ENCODE data around the gene AGO3. TPM values are rescaled to one million over a fixed set of nuclear protein-coding genes. Genes with fewer than 3 reads are reported as not detected.

AGO3 gene
- total and polyA plus RNA-seq, 2 donors (not counting 3 experiments of a cell fraction or from before 2014, with no cell fraction given), result 10.4 to 21.1 TPM

DNA sequence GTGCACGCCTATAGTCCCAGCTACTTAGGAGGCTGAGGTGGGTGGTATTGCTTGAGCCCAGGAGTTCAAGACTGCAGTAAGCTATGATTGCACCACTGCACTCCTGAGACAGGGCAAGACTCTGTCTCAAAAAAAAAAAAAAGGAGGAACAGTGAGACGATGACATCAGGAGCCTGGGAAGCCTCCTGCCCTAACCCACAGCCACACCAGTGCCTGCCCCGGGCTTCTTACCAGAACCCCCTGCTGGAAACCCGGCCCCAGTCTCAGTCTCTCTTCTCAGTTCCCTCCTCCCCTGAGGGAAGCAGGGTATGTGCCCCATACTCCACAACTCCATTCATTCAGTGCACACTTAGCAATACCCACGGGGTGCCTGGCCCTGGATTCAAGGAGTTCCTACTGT is 185.0 kb downstream of the AGO3 start:
- H4K20me1 ChIP-seq (replicated peaks; ENCODE audit: control insufficient read depth, extremely low read depth, insufficient read depth, low read length), result no peaks in the 10 kb centered on the region
- H3K36me3 ChIP-seq (ENCODE audit: control insufficient read depth in 2 of 2, extremely low read depth in 1 of 2, insufficient read depth in 2 of 2, low read length in 2 of 2), result no peaks in the 10 kb centered on the region
- H3K27me3 ChIP-seq (ENCODE audit: control insufficient read depth in 2 of 2, insufficient read depth in 2 of 2, low read length in 2 of 2), result no peaks in the 10 kb centered on the region
- DNase-seq (ENCODE audit: low read depth, low spot score) (no peak), FAIRE-seq (no peak)
- no peak overlapping the region for H3K9ac ChIP-seq (replicated peaks; ENCODE audit: extremely low read depth, insufficient read depth, low read length)
- H3K4me3 ChIP-seq (replicated peaks in 1 of 3; ENCODE audit: insufficient read depth in 1 of 3, low read depth in 1 of 3, low read length in 3 of 3), result no peak overlapping the region
- H3K79me2 ChIP-seq (ENCODE audit: control insufficient read depth, insufficient read depth, low read length), result no peaks in the 10 kb centered on the region
- no peak for TF ChIP-seq GATA2 (IDR thresholded peaks at IDR 0.05; ENCODE audit: insufficient read depth, insufficient read length, low read depth, low read length)
- TF ChIP-seq JUN (IDR thresholded peaks at IDR 0.05; ENCODE audit: borderline replicate concordance, insufficient read depth, insufficient read length, low read depth), result no peak
- TF ChIP-seq EZH2 (IDR thresholded peaks at IDR 0.05; ENCODE audit: borderline replicate concordance, low read depth, low read length, severe bottlenecking), result no peak
- TF ChIP-seq, protein P1, sequence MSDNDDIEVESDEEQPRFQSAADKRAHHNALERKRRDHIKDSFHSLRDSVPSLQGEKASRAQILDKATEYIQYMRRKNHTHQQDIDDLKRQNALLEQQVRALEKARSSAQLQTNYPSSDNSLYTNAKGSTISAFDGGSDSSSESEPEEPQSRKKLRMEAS (IDR thresholded peaks at IDR 0.05; ENCODE audit: insufficient read depth, insufficient read length), result no peak
- no peak for TF ChIP-seq MYC (IDR thresholded peaks at IDR 0.05; ENCODE audit: low read depth, low read length)
- no peak for TF ChIP-seq POLR2A (IDR thresholded peaks at IDR 0.05; ENCODE audit: low read depth, low read length)
- no peak for TF ChIP-seq FOS (IDR thresholded peaks at IDR 0.05; ENCODE audit: borderline replicate concordance, insufficient read depth, low read length)
- TF ChIP-seq, protein P2, sequence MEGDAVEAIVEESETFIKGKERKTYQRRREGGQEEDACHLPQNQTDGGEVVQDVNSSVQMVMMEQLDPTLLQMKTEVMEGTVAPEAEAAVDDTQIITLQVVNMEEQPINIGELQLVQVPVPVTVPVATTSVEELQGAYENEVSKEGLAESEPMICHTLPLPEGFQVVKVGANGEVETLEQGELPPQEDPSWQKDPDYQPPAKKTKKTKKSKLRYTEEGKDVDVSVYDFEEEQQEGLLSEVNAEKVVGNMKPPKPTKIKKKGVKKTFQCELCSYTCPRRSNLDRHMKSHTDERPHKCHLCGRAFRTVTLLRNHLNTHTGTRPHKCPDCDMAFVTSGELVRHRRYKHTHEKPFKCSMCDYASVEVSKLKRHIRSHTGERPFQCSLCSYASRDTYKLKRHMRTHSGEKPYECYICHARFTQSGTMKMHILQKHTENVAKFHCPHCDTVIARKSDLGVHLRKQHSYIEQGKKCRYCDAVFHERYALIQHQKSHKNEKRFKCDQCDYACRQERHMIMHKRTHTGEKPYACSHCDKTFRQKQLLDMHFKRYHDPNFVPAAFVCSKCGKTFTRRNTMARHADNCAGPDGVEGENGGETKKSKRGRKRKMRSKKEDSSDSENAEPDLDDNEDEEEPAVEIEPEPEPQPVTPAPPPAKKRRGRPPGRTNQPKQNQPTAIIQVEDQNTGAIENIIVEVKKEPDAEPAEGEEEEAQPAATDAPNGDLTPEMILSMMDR (IDR thresholded peaks at IDR 0.05; ENCODE audit: extremely low read depth in 1 of 2, insufficient read depth in 1 of 2, low read depth in 1 of 2, low read length in 2 of 2), result no peak
- no peak for TF ChIP-seq POLR2AphosphoS5 (IDR thresholded peaks at IDR 0.05; ENCODE audit: insufficient read depth, low read depth, low read length)
- intact Hi-C loops (cut with micrococcal nuclease) (no loop called here), dilution Hi-C loops (cut with MboI; ENCODE audit: extremely low pct_ligation_motif_present, low sequenced_read_pairs) (no loop called here)
- H3K4me1 ChIP-seq (ENCODE audit: control insufficient read depth, extremely low read depth, insufficient read depth, low read length), result no peaks in the 10 kb centered on the region
- no peaks in the 10 kb centered on the region for H3K9me3 ChIP-seq (replicated peaks; ENCODE audit: control insufficient read depth, insufficient read depth, low read length)
- POLR2A ChIA-PET, result no interaction called here
- no peak overlapping the region for H3K27ac ChIP-seq (ENCODE audit: insufficient read depth, low read depth, low read length)
- CTCF ChIA-PET, result interaction anchor here (0.7 to 3.2 kb wide), 4 partner anchors 10 to 72 kb away, joined by 3 to 24 read pairs (median 7); no protein-coding TSS in a partner anchor
- no peak overlapping the region for H3K4me2 ChIP-seq (ENCODE audit: insufficient read depth, low read length)
- H3K9me1 ChIP-seq (replicated peaks; ENCODE audit: control insufficient read depth, extremely low read depth, insufficient read depth, low read length), result no peaks in the 10 kb centered on the region
- BruUV-seq (replicated peaks), result no TSS peak
- H2AFZ ChIP-seq (ENCODE audit: low read depth, low read length), result no peak overlapping the region

Measured in endothelial cell of umbilical vein (primary cell).